ENCODE data around the gene WFDC6. TPM values are rescaled to one million over a fixed set of nuclear protein-coding genes. Genes with fewer than 3 reads are reported as not detected.

WFDC6 gene
- total RNA-seq, 2 experiments from 2014 or later = not detected

DNA sequence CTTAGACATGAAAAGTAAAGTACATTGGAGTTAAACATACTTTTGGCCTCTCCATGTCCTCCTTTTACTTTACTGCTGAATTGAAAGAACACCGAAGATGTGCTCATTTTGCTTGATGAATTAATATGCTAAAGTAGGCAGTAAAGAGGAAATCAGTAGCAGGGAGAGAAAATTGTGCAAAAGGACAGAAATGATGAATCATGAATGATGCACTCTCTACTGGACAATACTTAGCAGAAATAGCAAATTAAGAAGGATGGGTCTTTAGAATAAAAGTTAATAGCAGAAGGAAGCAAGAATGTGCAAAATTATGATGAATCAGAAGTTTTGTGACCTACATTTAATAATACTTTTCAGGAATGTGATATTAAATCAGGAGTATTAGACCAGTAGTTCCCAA lies 15.5 kb downstream of the WFDC6 start:
- TF ChIP-seq, protein P1, sequence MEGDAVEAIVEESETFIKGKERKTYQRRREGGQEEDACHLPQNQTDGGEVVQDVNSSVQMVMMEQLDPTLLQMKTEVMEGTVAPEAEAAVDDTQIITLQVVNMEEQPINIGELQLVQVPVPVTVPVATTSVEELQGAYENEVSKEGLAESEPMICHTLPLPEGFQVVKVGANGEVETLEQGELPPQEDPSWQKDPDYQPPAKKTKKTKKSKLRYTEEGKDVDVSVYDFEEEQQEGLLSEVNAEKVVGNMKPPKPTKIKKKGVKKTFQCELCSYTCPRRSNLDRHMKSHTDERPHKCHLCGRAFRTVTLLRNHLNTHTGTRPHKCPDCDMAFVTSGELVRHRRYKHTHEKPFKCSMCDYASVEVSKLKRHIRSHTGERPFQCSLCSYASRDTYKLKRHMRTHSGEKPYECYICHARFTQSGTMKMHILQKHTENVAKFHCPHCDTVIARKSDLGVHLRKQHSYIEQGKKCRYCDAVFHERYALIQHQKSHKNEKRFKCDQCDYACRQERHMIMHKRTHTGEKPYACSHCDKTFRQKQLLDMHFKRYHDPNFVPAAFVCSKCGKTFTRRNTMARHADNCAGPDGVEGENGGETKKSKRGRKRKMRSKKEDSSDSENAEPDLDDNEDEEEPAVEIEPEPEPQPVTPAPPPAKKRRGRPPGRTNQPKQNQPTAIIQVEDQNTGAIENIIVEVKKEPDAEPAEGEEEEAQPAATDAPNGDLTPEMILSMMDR (IDR thresholded peaks at IDR 0.05) = no peak
- peaks cover 34% of the 10 kb centered on the region for H3K27me3 Mint-ChIP-seq
- H3K27ac Mint-ChIP-seq = no peak overlapping the region
- DNase-seq = no peak
- intact Hi-C loops (cut with micrococcal nuclease) = no loop called here
- H3K9me3 Mint-ChIP-seq = no peaks in the 10 kb centered on the region
- no peaks in the 10 kb centered on the region for H3K4me1 Mint-ChIP-seq (ENCODE audit: low read depth)
- no peaks in the 10 kb centered on the region for H3K36me3 Mint-ChIP-seq (ENCODE audit: low read depth)
- H3K4me3 Mint-ChIP-seq = no peak overlapping the region
- ChIA-PET POLR2A (no interaction called here), CTCF (interaction anchor here (1.4 to 2.6 kb wide), 2 partner anchors 44 to 247 kb away, joined by 3 to 5 read pairs; no protein-coding TSS in a partner anchor)
- no peak for ATAC-seq

DNA sequence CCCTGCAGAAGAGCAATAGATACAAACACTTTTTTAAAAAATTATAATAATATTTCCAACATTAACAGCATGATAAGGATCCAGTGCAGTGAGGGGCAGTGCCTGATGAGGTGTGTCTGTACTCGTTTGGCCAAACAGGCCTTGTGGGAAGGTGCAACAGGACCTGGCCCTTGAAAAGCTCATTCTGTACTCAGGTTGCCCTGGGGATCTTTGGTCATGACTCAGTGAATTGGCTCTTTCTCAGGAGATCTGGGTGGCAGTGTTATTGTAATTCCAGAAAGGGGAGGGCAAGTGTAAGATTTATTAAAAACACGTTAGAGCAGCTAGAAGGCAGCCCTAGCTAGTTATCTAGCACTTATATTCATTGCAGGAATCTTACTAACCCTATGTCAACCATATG lies 21.0 kb downstream of the WFDC6 start:
- no peaks in the 10 kb centered on the region for H3K4me1 Mint-ChIP-seq (ENCODE audit: low read depth)
- H3K4me3 Mint-ChIP-seq = no peak overlapping the region
- no peak overlapping the region for H3K27ac Mint-ChIP-seq
- intact Hi-C loops (cut with micrococcal nuclease) = no loop called here
- DNase-seq (no peak), ATAC-seq (no peak)
- CTCF ChIA-PET = interaction anchor here (0.5 to 1.4 kb wide), 2 partner anchors 253 to 293 kb away, joined by 3 read pairs; no protein-coding TSS in a partner anchor
- no peaks in the 10 kb centered on the region for H3K36me3 Mint-ChIP-seq (ENCODE audit: low read depth)
- no peaks in the 10 kb centered on the region for H3K9me3 Mint-ChIP-seq
- H3K27me3 Mint-ChIP-seq = peaks cover 23% of the 10 kb centered on the region
- TF ChIP-seq, protein P1 (IDR thresholded peaks at IDR 0.05) = no peak
- POLR2A ChIA-PET = no interaction called here

DNA sequence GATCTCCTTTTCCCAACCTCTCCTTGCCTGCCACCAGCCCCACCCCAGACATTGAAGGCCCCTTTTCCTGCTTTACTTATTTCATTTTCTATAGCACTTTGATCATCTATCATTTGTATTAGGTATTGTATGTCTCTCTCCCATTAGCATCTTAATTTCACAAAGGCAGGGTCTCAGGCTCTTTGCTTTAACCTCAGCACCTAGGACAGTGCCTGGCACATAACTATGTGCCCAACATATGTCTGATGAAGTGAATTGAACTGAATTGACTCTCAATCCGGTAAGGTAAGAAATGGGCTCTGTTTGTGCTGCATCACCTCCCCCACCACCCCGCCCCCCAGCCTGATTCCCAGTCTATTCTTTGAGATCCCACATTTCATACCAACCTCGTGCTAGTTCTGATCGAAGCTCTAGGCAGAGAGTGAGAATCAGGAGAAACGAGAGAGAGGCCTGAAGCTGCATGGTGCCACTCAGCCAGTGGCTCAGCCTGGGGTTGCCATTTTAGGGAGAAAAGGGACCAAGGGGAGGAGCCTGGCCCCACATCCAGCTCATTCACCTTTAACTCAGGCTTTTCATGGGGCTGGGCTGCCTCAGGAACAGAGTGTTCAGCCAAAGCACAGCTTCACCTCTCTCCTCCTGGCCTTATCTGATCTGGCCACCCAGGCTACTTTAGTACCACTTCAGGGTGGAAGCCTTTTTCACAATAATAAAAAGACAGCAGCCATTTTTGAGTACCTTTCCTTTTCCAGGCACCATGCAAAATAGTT lies 24.0 kb downstream of the WFDC6 start, which contains the start of gene SPINT3:
SPINT3 (minus strand) TSS at position 476 of the 767 bp plus-strand sequence; CDS start at position 462, 14 bp downstream.
- DNase-seq (no peak), ATAC-seq (no peak)
- Mint-ChIP-seq H3K27me3 (peaks cover 22% of the 10 kb centered on the region), H3K4me3 (no peak within 1 kb of the TSS), H3K36me3 (ENCODE audit: low read depth) (no peaks in the 10 kb centered on the region), H3K4me1 (ENCODE audit: low read depth) (no peaks in the 10 kb centered on the region), H3K27ac (no peak within 1 kb of the TSS), H3K9me3 (no peaks in the 10 kb centered on the region)
- ChIA-PET POLR2A (no interaction called here), CTCF (interaction anchor here (1.1 kb wide), 1 partner anchor 256 kb away, joined by 3 read pairs; no protein-coding TSS in a partner anchor)
- TF ChIP-seq, protein P1 (IDR thresholded peaks at IDR 0.05) = no peak
- intact Hi-C loops (cut with micrococcal nuclease) = no loop called here

DNA sequence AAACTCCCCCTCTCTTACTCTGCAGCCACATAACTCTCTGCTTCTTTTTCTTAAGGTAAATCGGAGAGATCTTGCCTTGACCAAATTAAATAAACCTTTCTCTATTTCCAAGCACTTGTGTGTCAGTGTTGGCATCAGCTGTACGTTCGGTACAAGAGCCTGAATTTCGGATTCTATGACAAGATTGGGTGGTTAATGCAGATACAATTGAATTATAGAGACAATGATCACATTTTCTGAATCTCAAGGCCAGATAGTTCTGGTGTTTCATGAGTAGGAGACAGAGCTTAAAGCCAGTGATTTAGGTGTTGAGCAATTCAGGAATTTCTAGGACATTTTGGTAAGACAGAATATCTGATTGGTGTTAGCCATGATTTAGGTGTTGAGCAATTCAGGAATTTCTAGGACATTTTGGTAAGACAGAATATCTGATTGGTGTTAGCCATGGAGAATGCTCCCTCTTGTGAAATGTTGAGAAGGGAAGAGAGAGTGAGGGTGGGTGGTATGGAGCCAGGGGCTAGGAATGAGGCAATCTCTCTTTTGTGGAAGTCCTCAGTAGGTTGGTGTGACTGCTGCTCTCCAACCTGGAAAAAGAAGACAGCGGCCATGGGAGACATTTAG lies 28.9 kb downstream of the WFDC6 start:
- ChIA-PET CTCF (interaction anchor here (0.7 to 1.6 kb wide), 2 partner anchors 33 to 261 kb away, joined by 3 read pairs; no protein-coding TSS in a partner anchor), POLR2A (no interaction called here)
- Mint-ChIP-seq H3K9me3 (no peaks in the 10 kb centered on the region), H3K36me3 (ENCODE audit: low read depth) (no peaks in the 10 kb centered on the region), H3K4me3 (no peak overlapping the region), H3K27me3 (peaks cover 29% of the 10 kb centered on the region), H3K4me1 (ENCODE audit: low read depth) (peaks cover 12% of the 10 kb centered on the region), H3K27ac (no peak overlapping the region)
- intact Hi-C loops (cut with micrococcal nuclease) = no loop called here
- DNase-seq (no peak), ATAC-seq (no peak)
- TF ChIP-seq, protein P1 (IDR thresholded peaks at IDR 0.05) = no peak

DNA sequence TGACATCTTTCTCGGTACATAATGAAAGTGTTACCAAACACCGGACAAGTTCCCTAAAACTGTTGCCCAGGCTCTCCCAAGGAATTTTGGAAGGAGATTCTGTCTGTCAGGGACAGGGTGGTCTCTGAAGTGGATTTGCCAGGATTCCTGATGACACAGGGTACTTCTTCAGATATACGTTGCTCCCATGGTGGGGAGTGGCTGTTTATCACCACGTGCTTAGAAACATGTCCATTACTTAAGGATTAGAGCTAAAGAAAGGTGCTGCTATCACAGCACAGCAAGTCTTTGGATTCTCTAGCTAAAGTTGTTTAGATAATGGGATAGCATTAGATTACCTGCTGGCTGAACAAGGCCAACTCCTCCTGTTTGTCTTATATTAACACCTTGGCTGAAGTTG lies 30.2 kb downstream of the WFDC6 start:
- H3K27ac Mint-ChIP-seq = no peak overlapping the region
- intact Hi-C loops (cut with micrococcal nuclease) = no loop called here
- peaks cover 12% of the 10 kb centered on the region for H3K4me1 Mint-ChIP-seq (ENCODE audit: low read depth)
- H3K36me3 Mint-ChIP-seq (ENCODE audit: low read depth) = no peaks in the 10 kb centered on the region
- CTCF ChIA-PET = interaction anchor here (1.6 kb wide), 1 partner anchor 31 kb away, joined by 3 read pairs; no protein-coding TSS in a partner anchor
- peaks cover 28% of the 10 kb centered on the region for H3K27me3 Mint-ChIP-seq
- POLR2A ChIA-PET = no interaction called here
- no peaks in the 10 kb centered on the region for H3K9me3 Mint-ChIP-seq
- no peak overlapping the region for H3K4me3 Mint-ChIP-seq
- ATAC-seq (no peak), DNase-seq (no peak)
- TF ChIP-seq, protein P1 (IDR thresholded peaks at IDR 0.05) = no peak
